Transverse colon (tissue), 3 donors: ENCODE data around the gene CLEC18A.
"Not testable (repeated sequence)": the region's sequence is repeated elsewhere in the genome, so short reads cannot be mapped to it uniquely, and the experiment has no call there.

Experiments used
- POLR2A ChIP-seq: fragments of 450-650 bp; IDR thresholded peaks from one replicate; pipeline ENCODE4 v1.6.1; 2016; ENCODE audit warnings: antibody characterized with exemption, mild to moderate bottlenecking, moderate library complexity
- POLR2AphosphoS5 ChIP-seq, 3 donors: sonication (generic); formaldehyde crosslinking; IDR thresholded peaks; one replicate each; pipeline ENCODE4 v1.6.1; 2016; ENCODE audit warnings: antibody characterized with exemption in 3 of 3

DNA sequence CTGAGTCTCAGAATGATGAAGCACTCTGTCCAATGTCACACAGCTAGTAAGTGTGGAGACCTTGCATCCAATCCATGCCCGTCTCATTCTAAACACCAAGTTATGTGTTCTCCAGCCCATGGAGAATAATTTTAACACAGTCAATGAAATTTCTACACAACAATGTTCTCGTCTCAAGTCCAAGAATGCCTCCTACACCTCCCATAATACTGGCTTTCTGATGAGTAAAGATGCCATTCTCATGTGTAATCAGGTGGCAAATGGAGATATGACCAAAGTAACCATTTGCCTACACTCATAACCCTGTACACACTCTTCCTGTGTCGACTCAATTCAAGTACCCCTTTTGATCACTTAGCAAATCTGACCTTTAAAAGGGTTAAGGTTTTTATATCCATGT is 46.8 kb downstream of the CLEC18A start:
- not testable (repeated sequence) for TF ChIP-seq POLR2AphosphoS5 (IDR thresholded peaks at IDR 0.05); POLR2A
